PC-9 (cell line): ENCODE data around the gene SLX4IP.

Source experiments
- EZH2 ChIP-seq: fragments of 200-600 bp; sonication (generic); IDR thresholded peaks from 2 replicates; pipeline ENCODE4 v1.8.0; 2017; ENCODE audit warnings: antibody characterized with exemption, low read depth
- TF ChIP-seq, protein P1 (sequence below): fragments of 200-600 bp; sonication (generic); conservative IDR thresholded peaks from 2 replicates; pipeline ENCODE4 v1.6.1; 2017; ENCODE audit warnings: mixed run types, antibody characterized with exemption, mild to moderate bottlenecking, moderate library complexity

DNA sequence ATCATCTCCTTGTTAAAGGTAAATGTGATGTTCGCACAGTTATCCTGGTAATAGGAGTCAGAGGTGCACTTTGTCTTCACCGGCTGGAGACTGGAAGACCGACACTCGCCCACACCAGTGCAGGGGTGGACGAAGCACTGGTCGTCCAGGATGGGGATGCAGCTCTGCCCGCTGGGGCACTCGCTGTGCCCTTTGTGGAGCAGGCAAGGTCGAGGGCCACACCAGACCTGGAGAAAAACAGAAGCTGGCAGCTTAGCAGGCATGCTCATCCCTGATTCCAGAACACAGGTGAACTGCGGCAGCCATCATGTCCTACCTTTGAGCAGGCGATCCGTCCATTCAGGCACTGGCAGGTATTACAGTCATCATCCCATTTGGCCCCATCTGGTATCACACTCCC, 206.4 kb downstream of the SLX4IP start:
- TF ChIP-seq EZH2, result no peak
- TF ChIP-seq, protein P1, sequence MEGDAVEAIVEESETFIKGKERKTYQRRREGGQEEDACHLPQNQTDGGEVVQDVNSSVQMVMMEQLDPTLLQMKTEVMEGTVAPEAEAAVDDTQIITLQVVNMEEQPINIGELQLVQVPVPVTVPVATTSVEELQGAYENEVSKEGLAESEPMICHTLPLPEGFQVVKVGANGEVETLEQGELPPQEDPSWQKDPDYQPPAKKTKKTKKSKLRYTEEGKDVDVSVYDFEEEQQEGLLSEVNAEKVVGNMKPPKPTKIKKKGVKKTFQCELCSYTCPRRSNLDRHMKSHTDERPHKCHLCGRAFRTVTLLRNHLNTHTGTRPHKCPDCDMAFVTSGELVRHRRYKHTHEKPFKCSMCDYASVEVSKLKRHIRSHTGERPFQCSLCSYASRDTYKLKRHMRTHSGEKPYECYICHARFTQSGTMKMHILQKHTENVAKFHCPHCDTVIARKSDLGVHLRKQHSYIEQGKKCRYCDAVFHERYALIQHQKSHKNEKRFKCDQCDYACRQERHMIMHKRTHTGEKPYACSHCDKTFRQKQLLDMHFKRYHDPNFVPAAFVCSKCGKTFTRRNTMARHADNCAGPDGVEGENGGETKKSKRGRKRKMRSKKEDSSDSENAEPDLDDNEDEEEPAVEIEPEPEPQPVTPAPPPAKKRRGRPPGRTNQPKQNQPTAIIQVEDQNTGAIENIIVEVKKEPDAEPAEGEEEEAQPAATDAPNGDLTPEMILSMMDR, result no peak
